Breast epithelium (tissue), 4 donors: ENCODE results near the gene TP53BP1. TPM values are rescaled to one million over a fixed set of nuclear protein-coding genes. Genes with fewer than 3 reads are reported as not detected.
A peak's percentile ranks its signal among the peaks of the same experiment; 100 is the strongest.

ENCODE experiments used
- DNase-seq, 2 donors: peaks; one replicate each; pipeline ENCODE4 v3.0.0-alpha.2; 2019; ENCODE audit warnings: low spot score in 2 of 2
- H3K27ac ChIP-seq, 2 donors: fragments of 200-600 bp; sonication (generic) in 1 of 2; one replicate each; pipeline ENCODE4 v1.5.1; 2016 to 2019; ENCODE audit warnings: mild to moderate bottlenecking in 1 of 2
- H3K27me3 ChIP-seq, 2 donors: fragments of 200-600 bp; sonication (generic) in 1 of 2; one replicate each; pipeline versions ENCODE4 v1.5.1 to v1.6.0; 2017 to 2019; ENCODE audit warnings: control low read depth in 1 of 2, mild to moderate bottlenecking in 1 of 2
- H3K36me3 ChIP-seq: fragments of 200-600 bp; one replicate; pipeline ENCODE4 v1.5.1; 2019
- H3K4me1 ChIP-seq, 2 donors: fragments of 200-600 bp; sonication (generic); one replicate each; pipeline ENCODE4 v1.5.1; 2016 to 2019; ENCODE audit warnings: control low read depth in 1 of 2
- H3K4me3 ChIP-seq, 3 donors: fragments of 200-600 bp; sonication (generic); 1 replicate in 2 of 3; 2 replicates in 1 of 3; pipeline ENCODE4 v1.5.1; 2016 to 2019; ENCODE audit warnings: mild to moderate bottlenecking in 3 of 3, moderate library complexity in 2 of 3
- H3K9me3 ChIP-seq, 2 donors: fragments of 200-600 bp; sonication (generic) in 1 of 2; one replicate each; pipeline ENCODE4 v1.5.1; 2016 to 2019; ENCODE audit warnings: control low read depth in 1 of 2
- CTCF ChIP-seq, 3 donors: fragments of 450-650 bp; IDR thresholded peaks; one replicate each; pipeline ENCODE4 v1.5.1; 2016 to 2017; ENCODE audit warnings: antibody characterized with exemption in 3 of 3, mild to moderate bottlenecking in 3 of 3, moderate library complexity in 3 of 3
- POLR2A ChIP-seq: fragments of 450-650 bp; IDR thresholded peaks from one replicate; pipeline ENCODE4 v1.6.1; 2016; ENCODE audit warnings: antibody characterized with exemption, mild to moderate bottlenecking, moderate library complexity
- POLR2AphosphoS5 ChIP-seq, 3 donors: sonication (generic); formaldehyde crosslinking; IDR thresholded peaks; one replicate each; pipeline ENCODE4 v1.6.1; 2017; ENCODE audit warnings: antibody characterized with exemption in 3 of 3
- intact Hi-C: fragments of 100-400 bp; cut with DNase I; formaldehyde crosslinking; loops from one replicate; pipeline ENCODE4 v1.15.1; 2023; ENCODE audit warnings: low total_unique reads
- total RNA-seq, 3 donors: library from RNA; depleted of rRNA; stranded (reverse); fragments of >200 nt; gene quantifications; one replicate each; pipeline ENCODE4 v1.1.0, GENCODE V29; 2016

The TP53BP1 gene
- total RNA-seq, 3 donors from 2014 or later, result 30.1 to 65.5 (median 60.9) TPM

- no peak overlapping the region for H3K27ac ChIP-seq
- no peaks in the 10 kb centered on the region for H3K9me3 ChIP-seq
- H3K36me3 ChIP-seq, result no peaks in the 10 kb centered on the region
- no peaks in the 10 kb centered on the region for H3K27me3 ChIP-seq
- TF ChIP-seq POLR2A (no peak), CTCF (IDR thresholded peaks at IDR 0.05) (no peak), POLR2AphosphoS5 (IDR thresholded peaks at IDR 0.05) (no peak)
- DNase-seq, result no peak
- intact Hi-C loops, result no loop called here
- H3K4me3 ChIP-seq, result no peak overlapping the region
- H3K4me1 ChIP-seq, result no peaks in the 10 kb centered on the region
These were observed 29.3 kb upstream of the TP53BP1 start for GRCh38 chr15:43522247-43522646.

- intact Hi-C loops, result no loop called here
- TF ChIP-seq POLR2AphosphoS5 (IDR thresholded peaks at IDR 0.05) (no peak), POLR2A (no peak), CTCF (IDR thresholded peaks at IDR 0.05) (no peak)
- no peaks in the 10 kb centered on the region for H3K36me3 ChIP-seq
- H3K27ac ChIP-seq, result no peak overlapping the region
- DNase-seq, result no peak
- no peaks in the 10 kb centered on the region for H3K9me3 ChIP-seq
- no peaks in the 10 kb centered on the region for H3K27me3 ChIP-seq
- no peak overlapping the region for H3K4me3 ChIP-seq
- H3K4me1 ChIP-seq, result no peaks in the 10 kb centered on the region
These were observed 28.5 kb upstream of the TP53BP1 start for GRCh38 chr15:43521419-43521818.

DNA sequence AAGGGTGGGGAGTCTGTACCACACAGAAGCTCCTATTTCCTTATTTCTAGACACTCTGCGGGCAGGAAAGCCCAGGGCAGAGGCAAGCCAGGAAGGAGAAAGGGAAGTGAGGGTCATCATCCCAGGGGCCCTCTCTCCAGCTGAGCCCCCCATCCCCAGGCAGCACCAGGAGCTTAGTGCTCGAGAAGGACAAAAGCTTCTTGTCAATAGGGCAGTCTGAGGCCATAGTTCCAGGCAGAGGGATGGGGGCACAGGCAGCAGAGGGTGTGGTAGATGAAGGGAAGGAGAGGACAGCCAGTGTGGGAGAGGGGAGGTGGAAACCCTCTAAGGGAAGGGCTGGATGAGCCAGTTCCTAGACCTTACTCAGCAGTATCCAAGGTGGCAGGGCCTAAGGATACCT, 27.2 kb upstream of the TP53BP1 start:
- no peaks in the 10 kb centered on the region for H3K27me3 ChIP-seq
- intact Hi-C loops, result no loop called here
- H3K4me3 ChIP-seq, result no peak overlapping the region
- TF ChIP-seq POLR2A (no peak), POLR2AphosphoS5 (IDR thresholded peaks at IDR 0.05) (no peak)
- no peaks in the 10 kb centered on the region for H3K9me3 ChIP-seq
- no peaks in the 10 kb centered on the region for H3K4me1 ChIP-seq
- no peak overlapping the region for H3K27ac ChIP-seq
- H3K36me3 ChIP-seq, result no peaks in the 10 kb centered on the region
- no peak for DNase-seq

DNA sequence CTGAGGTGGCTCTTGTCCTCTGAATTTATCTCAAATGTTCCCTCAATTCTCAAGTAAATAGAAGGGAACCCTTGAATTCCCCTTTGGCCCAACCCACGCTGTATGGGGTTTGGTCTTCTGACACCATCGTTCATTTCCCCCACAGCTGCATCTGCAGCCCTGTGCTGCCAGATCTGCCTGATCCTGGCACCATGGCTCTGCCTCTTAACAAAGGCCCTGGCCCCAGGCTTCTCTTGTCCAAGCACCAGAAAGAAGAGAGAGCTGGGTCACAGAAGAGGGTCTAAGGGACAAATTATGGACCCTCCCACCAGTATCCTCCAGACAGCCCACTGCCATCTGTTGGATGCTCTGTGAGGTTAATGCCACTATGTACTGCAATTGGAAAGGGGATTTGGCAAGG, 26.2 kb upstream of the TP53BP1 start:
- DNase-seq, result no peak
- H3K36me3 ChIP-seq, result no peaks in the 10 kb centered on the region
- no peaks in the 10 kb centered on the region for H3K4me1 ChIP-seq
- no peaks in the 10 kb centered on the region for H3K9me3 ChIP-seq
- intact Hi-C loops, result no loop called here
- TF ChIP-seq CTCF (IDR thresholded peaks at IDR 0.05) (no peak), POLR2AphosphoS5 (IDR thresholded peaks at IDR 0.05) (no peak), POLR2A (no peak)
- peak overlapping the region in 1 of 2 donors; percentile 90 for H3K27ac ChIP-seq
- no peaks in the 10 kb centered on the region for H3K27me3 ChIP-seq
- H3K4me3 ChIP-seq, result peak overlapping the region in 1 of 3 donors; percentile 69

GRCh38 chr15:43518197-43518761, 25.3 kb upstream of the TP53BP1 start:
- no peak for DNase-seq
- no peaks in the 10 kb centered on the region for H3K36me3 ChIP-seq
- intact Hi-C loops, result no loop called here
- H3K4me1 ChIP-seq, result no peaks in the 10 kb centered on the region
- H3K4me3 ChIP-seq, result peak overlapping the region; percentile 46 to 69 (median 49)
- no peaks in the 10 kb centered on the region for H3K27me3 ChIP-seq
- TF ChIP-seq POLR2AphosphoS5 (IDR thresholded peaks at IDR 0.05) (no peak), CTCF (IDR thresholded peaks at IDR 0.05) (no peak), POLR2A (no peak)
- H3K9me3 ChIP-seq, result no peaks in the 10 kb centered on the region
- H3K27ac ChIP-seq, result peak overlapping the region; percentile 50 to 90
